ENCODE measurements around the gene TMEM218.

TMEM218 gene

DNA sequence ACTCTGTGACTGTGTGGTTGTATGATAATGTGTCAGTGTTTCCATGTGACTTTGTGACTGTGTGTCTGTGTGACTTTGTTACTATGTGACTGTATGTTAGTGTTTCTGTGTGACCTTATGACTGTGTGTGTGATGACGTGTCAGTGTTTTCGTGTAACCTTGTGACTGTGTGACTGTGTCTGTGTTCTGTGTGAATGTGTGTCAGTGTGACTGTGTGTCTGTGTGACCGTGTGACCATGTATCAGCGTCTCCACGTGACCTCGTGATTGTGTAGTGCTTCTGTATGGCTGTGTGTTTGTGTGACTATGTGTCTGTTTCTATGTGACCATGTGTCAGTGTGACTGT is 43.6 kb upstream of the TMEM218 start:
- ChIA-PET CTCF (interaction anchor here (1.8 to 4.4 kb wide), 2 partner anchors 8 to 14 kb away, joined by 4 to 28 read pairs; no protein-coding TSS in a partner anchor), POLR2A (no interaction called here)
- DNase-seq (ENCODE audit: extremely low spot score), result no peak
- TF ChIP-seq, protein P1, sequence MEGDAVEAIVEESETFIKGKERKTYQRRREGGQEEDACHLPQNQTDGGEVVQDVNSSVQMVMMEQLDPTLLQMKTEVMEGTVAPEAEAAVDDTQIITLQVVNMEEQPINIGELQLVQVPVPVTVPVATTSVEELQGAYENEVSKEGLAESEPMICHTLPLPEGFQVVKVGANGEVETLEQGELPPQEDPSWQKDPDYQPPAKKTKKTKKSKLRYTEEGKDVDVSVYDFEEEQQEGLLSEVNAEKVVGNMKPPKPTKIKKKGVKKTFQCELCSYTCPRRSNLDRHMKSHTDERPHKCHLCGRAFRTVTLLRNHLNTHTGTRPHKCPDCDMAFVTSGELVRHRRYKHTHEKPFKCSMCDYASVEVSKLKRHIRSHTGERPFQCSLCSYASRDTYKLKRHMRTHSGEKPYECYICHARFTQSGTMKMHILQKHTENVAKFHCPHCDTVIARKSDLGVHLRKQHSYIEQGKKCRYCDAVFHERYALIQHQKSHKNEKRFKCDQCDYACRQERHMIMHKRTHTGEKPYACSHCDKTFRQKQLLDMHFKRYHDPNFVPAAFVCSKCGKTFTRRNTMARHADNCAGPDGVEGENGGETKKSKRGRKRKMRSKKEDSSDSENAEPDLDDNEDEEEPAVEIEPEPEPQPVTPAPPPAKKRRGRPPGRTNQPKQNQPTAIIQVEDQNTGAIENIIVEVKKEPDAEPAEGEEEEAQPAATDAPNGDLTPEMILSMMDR (IDR thresholded peaks at IDR 0.05; ENCODE audit: control extremely low read depth, extremely low read depth, low read depth, missing control alignments), result no peak

DNA sequence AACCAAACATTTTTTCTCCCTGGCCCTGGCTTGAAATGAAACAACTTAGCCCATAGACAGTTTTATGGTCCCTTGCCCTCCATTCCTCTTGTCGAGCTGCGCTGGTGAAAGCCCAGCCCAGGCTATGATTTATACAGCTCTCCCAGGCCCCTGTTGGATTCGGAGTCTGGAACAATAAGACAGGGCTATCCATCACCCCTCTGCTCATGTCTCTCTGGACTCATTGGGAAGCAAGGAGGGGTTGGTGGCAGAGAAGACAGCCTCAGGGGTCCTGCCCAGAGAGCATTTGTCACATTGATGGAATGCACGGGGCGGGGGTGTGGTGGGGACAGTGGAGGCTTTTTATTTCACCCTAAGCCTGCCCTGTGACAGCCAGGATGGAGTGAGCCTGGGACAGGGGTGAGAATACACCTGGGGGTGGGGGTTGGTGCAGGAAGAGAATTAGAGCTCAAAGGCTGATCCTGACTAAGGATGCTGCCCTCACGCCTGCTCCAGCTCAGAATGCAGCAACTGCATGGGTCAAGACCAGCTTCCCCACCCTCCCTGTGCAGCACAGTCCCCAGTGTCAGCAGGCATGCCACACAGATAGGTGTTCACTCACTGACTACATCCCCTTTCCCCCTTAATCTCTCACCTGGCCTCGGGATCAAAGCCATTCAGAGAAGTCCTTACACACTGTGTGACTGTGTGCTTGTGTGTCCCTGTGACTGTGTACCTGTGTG is 43.1 kb upstream of the TMEM218 start:
- ChIA-PET POLR2A (no interaction called here), CTCF (interaction anchor here (1.8 to 4.4 kb wide), 2 partner anchors 9 to 14 kb away, joined by 4 to 28 read pairs; no protein-coding TSS in a partner anchor)
- no peak for DNase-seq (ENCODE audit: extremely low spot score)
- TF ChIP-seq, protein P1 (IDR thresholded peaks at IDR 0.05; ENCODE audit: control extremely low read depth, extremely low read depth, low read depth, missing control alignments), result no peak

DNA sequence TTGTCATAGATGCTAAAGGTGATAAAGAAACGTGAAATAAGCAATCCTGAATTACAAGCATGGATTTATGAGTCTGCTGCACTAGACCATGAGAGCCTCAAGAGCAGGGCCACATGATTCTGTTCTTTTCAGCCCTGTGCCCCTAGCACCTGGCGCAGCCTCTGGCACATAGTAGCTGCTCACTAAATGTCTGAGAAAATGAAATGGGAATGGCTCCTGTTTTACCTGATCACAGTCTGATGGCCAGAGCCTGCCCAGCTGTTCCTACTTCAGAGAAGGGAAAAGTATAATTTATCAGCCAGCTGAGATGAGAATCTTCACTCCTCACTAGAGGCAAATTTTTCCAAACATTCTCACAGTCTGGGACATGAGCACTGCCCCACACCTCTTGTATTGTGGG is 42.4 kb upstream of the TMEM218 start:
- no peak for DNase-seq (ENCODE audit: extremely low spot score)
- POLR2A ChIA-PET, result no interaction called here
- CTCF ChIA-PET, result interaction anchor here (1.8 to 4.4 kb wide), 2 partner anchors 9 to 13 kb away, joined by 4 to 28 read pairs; no protein-coding TSS in a partner anchor
- TF ChIP-seq, protein P1 (IDR thresholded peaks at IDR 0.05; ENCODE audit: control extremely low read depth, extremely low read depth, low read depth, missing control alignments), result no peak

DNA sequence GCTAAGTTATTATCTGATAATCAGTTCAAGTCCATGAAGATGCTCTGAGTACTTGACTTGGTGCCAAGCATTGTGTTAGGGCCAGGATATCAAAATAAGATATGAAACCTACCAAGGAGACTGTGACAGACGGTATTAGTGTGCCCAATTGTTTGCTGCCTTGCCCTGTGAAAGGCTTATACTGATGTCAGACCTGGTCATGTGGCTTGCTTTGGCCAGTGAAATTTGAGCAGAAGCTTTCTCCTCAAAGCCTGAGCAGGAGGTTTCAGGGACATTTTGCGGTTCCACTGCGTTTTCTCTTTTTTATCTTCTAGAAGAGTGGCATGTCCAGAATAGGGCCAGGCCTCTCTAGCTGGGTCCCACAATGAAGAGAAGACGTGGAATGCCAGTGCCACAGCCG is 37.3 kb upstream of the TMEM218 start:
- TF ChIP-seq, protein P1 (IDR thresholded peaks at IDR 0.05; ENCODE audit: control extremely low read depth, extremely low read depth, low read depth, missing control alignments), result no peak
- ChIA-PET POLR2A (no interaction called here), CTCF (interaction anchor here (1.6 to 2.2 kb wide), 2 partner anchors 9 to 11 kb away, joined by 4 to 8 read pairs; no protein-coding TSS in a partner anchor)
- DNase-seq (ENCODE audit: extremely low spot score), result no peak

DNA sequence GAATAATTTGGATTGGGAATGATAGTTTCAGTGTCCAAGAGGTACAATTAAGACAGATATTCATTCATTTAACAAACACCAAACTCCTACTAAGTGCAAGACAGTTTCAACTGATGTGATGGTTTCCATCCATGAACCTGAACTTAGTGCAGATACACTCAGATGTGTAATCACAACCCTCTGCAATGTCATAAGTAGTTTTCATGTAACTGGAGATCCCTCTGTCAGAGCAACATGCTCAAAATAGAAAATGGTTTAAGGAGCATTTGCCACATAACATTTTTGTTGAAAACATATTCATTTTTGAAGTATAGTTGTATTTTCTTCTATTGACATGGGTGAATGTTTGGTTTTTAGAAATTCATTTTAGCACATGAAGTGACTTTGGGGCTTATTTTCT is 36.6 kb upstream of the TMEM218 start:
- ChIA-PET CTCF (interaction anchor here (2.2 kb wide), 1 partner anchor 8 kb away, joined by 8 read pairs; no protein-coding TSS in a partner anchor), POLR2A (no interaction called here)
- no peak for DNase-seq (ENCODE audit: extremely low spot score)
- TF ChIP-seq, protein P1 (IDR thresholded peaks at IDR 0.05; ENCODE audit: control extremely low read depth, extremely low read depth, low read depth, missing control alignments), result no peak

DNA sequence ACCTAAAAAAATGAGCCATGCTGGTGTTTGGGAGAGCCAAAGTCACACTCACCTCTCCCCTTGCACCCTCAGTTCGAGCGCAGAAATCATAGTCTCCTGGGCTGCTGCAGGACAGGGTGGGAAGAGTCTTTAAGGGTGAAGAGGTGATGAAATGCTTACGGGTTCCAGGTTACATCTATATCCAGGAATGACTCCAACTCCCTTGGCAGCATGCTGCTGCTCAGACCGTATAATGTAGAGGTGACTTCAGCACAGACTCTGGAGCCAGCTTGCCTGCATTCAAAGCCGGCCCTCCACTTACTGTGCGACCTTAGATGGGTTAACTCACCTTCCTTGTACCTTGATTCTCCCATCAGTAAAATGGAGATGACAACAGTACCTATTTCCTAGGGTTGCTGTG is 35.9 kb upstream of the TMEM218 start:
- ChIA-PET POLR2A (no interaction called here), CTCF (no interaction called here)
- no peak for DNase-seq (ENCODE audit: extremely low spot score)
- TF ChIP-seq, protein P1 (IDR thresholded peaks at IDR 0.05; ENCODE audit: control extremely low read depth, extremely low read depth, low read depth, missing control alignments), result no peak

Measured in GM10248 (cell line).